NCI-H69 (cell line): Measurements from ENCODE around the gene COL6A2.

Experiments
- DNase-seq: peaks from one replicate; lab custom pipeline; 2025; lab: John Stamatoyannopoulos, UW

The COL6A2 gene

DNA sequence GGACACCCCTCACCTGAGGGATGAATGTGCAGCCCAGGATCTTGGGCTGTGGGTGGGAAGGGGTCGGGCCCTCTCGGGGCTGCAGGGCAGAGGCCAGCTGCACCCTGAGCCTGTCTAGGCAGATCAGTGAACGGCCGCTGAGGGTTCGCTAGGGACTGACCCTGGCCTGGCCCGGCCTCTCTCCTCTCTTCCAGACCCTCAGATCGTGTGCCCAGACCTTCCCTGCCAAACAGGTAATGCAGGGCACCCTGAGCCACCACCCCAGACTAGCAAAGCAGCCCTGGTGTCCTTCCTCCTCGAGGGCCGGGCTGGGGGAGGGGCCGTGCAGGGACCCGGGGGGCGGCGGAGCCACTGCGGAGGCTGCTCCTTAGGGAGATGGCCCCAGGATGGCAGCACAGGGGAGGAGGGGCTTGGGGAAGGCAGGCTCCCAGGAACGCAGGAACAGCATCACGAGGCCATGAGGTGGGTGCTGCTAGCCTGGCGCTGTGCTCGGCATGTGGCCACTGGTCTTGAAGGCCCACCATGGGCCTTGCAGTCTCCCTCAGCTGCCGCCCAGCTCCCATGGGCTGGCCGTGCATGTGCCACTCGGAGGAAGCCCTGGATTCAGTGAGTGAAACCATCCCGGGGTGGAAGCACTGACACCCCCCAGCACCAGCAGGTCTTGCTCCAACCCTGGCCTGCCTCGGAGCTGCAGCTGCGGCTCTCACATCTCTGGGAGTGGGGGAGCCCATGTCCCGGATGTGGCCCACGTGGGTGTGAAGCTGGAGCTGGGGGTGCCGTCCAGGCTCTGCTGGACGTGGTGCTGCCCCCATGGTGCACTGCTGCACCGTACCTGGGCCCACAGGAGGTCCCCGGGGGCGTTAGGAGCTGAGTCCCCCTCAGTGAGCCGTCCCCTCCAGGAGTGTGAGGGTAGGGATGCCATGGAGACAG, 28.7 kb downstream of the COL6A2 start:
- DNase-seq, result no peak

DNA sequence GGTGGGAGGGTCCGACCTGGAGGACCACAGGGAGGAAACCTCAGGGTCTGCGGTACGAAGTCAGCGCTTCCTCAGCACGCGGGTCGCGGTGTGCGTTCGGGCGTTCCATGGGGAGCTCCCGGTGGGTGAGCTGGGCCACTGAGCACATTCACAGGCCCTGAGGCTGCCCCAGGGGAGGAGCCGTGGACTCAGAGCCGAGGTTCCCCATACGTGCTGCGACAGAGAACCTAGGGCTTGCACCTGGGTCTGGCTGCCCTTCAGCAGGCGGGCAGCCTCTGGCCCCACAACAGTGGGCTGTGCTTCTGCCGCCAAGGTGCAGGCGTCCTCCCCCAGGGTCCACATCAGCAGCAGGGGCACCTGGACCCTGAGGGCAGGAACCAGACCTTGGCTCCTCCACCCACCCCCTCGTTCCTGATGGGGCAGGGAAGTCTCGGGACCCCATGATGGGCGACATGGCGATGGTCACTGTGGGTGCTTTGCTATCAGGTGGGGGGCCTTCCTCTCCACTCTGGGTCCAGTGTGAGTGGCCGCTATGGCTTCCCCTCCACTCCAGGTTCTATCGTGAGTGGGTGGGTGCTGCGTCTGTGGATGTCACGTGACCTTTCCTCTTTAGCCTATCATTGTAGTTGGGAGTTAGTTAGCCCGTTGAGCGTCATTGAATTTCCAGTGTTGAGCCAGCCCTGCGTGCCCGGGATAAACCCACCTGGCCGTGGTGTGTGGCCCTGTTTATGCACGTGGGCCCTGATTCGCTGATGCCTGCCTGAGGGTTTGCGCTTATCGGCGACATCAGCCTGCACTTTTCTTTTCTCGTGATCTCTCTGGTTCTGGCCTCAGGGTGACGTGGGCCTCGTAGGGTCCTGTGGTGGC, 29.6 kb downstream of the COL6A2 start:
- DNase-seq, result no peak

GRCh38 chr21:46128106-46128932, 30.4 kb downstream of the COL6A2 start:
- no peak for DNase-seq

DNA sequence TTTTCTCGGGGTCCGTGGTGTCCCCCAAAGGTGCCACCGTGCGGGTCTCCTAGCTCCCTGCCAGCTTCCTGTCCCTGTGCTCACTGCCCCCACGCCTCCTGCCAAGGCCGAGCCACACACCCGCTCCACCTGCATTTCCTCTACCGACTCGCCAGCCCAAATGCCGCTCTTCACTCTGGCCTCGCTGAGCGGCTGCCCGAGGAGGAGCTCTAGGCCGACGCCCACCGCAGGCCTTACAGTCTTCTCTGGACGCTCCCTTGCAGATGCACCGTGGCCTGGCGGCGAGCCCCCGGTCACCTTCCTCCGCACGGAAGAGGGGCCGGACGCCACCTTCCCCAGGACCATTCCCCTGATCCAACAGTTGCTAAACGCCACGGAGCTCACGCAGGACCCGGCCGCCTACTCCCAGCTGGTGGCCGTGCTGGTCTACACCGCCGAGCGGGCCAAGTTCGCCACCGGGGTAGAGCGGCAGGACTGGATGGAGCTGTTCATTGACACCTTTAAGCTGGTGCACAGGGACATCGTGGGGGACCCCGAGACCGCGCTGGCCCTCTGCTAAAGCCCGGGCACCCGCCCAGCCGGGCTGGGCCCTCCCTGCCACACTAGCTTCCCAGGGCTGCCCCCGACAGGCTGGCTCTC, 31.1 kb downstream of the COL6A2 start:
- DNase-seq, result no peak

GRCh38 chr21:46129846-46130651, 32.1 kb downstream of the COL6A2 start:
- no peak for DNase-seq

GRCh38 chr21:46130831-46131587, 33.1 kb downstream of the COL6A2 start:
- no peak for DNase-seq

- DNase-seq, result no peak
Measured at GRCh38 chr21:46131588-46131837, 33.6 kb downstream of the COL6A2 start.

GRCh38 chr21:46131838-46132651, 34.1 kb downstream of the COL6A2 start:
- no peak for DNase-seq

- DNase-seq, result peak; percentile 24
Measured at GRCh38 chr21:46135782-46136395, 38.0 kb downstream of the COL6A2 start.

- no peak for DNase-seq
Measured at GRCh38 chr21:46136739-46137349, 38.9 kb downstream of the COL6A2 start.

- DNase-seq, result no peak
Measured at GRCh38 chr21:46137908-46138307, 40.0 kb downstream of the COL6A2 start.

DNA sequence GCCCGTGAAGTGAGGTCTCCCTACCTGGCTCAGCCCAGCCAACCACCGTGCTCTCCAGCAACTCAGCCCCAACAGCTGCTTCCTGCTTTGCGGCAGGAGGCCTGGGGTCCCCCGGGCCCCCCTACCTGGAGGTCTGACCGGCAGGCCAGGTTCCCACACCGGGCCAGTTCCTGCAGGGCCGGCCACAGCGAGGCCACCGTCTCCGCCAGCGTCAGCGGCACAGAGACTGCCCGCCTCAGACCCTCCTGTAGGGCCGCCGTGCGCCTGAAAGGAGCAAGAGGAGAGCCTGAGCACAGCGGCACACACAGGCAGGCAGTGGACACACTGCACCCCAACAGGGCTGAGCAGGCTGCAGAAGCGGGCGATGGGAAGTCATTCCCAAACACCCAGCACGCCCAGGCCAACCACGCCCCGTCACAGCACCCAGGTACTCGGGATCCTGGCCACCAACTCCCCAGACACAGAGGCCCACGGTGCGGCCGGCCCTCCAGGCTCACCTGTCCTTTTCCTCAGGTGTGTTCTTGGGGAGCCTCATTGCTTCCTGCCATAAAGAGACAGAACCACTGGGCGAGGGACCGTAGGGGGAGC, 40.6 kb downstream of the COL6A2 start:
- no peak for DNase-seq

DNA sequence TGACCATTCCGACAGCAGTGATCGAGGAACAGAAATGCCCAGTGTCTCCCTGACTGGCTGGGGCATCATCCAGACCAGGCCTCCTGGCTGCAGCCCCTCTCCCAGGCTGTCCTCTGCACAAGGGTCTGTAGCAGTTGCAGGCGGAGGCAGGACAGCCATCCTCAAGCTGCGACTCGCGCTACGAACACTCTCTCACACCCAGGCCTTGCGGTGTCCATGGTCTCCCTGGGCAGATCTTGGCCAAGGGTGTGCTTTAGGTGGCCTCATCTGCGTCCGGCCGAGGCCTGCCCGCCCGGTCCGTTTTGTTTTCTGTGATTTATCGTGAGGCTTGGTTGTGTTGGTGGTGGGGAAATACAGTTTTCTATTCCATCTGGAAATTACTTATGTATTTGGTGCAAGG, 41.8 kb downstream of the COL6A2 start:
- DNase-seq, result no peak

- DNase-seq, result peak; percentile 33
Measured at GRCh38 chr21:46140352-46141003, 42.6 kb downstream of the COL6A2 start.

- DNase-seq, result no peak
Measured at GRCh38 chr21:46141767-46142581, 44.1 kb downstream of the COL6A2 start.

GRCh38 chr21:46142582-46143473, 44.9 kb downstream of the COL6A2 start:
- no peak for DNase-seq
